NT2/D1 (cell line): ENCODE measurements around the gene KCTD15.

Experiments
- DNase-seq: peaks from one replicate; pipeline ENCODE4 v3.0.0-alpha.2; 2011; ENCODE audit warnings: low read depth, low spot score
- H3K27me3 ChIP-seq: 2 replicates; pipeline ENCODE4 v1.6.0; 2011; ENCODE audit warnings: mild to moderate bottlenecking; ENCODE audit not compliant: insufficient read length, insufficient read depth
- H3K36me3 ChIP-seq: 2 replicates; pipeline ENCODE4 v1.6.1; 2011; ENCODE audit warnings: mild to moderate bottlenecking, low read length, mixed read lengths; ENCODE audit not compliant: insufficient read depth, insufficient read length
- H3K4me1 ChIP-seq: 2 replicates; pipeline ENCODE4 v1.5.1; 2011; ENCODE audit not compliant: insufficient read depth, insufficient read length
- H3K4me3 ChIP-seq: 2 replicates; pipeline ENCODE4 v1.5.1; 2011; ENCODE audit warnings: low read depth; ENCODE audit not compliant: insufficient read length
- H3K9ac ChIP-seq: 2 replicates; pipeline ENCODE4 v1.6.0; 2011; ENCODE audit warnings: low read depth; ENCODE audit not compliant: insufficient read length
- H3K9me3 ChIP-seq: 2 replicates; pipeline ENCODE4 v1.5.1; 2011; ENCODE audit warnings: mild to moderate bottlenecking, low read length; ENCODE audit not compliant: insufficient read depth
- SUZ12 ChIP-seq: IDR thresholded peaks from 2 replicates; pipeline ENCODE4 v1.6.1; 2011; ENCODE audit not compliant: insufficient read length, insufficient read depth; ENCODE audit errors: extremely low read depth
- YY1 ChIP-seq: IDR thresholded peaks from 2 replicates; pipeline ENCODE4 v1.6.1; 2011; ENCODE audit not compliant: insufficient read length, insufficient read depth
- ZNF274 ChIP-seq: IDR thresholded peaks from 2 replicates; pipeline ENCODE4 v1.6.1; 2011; ENCODE audit warnings: mild to moderate bottlenecking, low read depth, low read length

Gene KCTD15

GRCh38 chr19:33865306-33865705, 68.6 kb downstream of the KCTD15 start:
- no peak for DNase-seq
- no peak overlapping the region for H3K9ac ChIP-seq
- no peak overlapping the region for H3K4me3 ChIP-seq
- peaks cover 3% of the 10 kb centered on the region for H3K4me1 ChIP-seq
- H3K27me3 ChIP-seq: no peaks in the 10 kb centered on the region
- H3K36me3 ChIP-seq: no peaks in the 10 kb centered on the region
- TF ChIP-seq ZNF274: no peak
- no peak for TF ChIP-seq SUZ12
- TF ChIP-seq YY1: no peak
- H3K9me3 ChIP-seq: no peaks in the 10 kb centered on the region
